GM18499 (cell line): ENCODE measurements around the gene WDR11.

Source experiments
- ATAC-seq: cut with Tn5 transposase; IDR thresholded peaks from one replicate; pipeline ENCODE4 v1.9.1; 2021; ENCODE audit warnings: moderate number of reproducible peaks; ENCODE audit not compliant: insufficient read depth, unreplicated experiment

WDR11 gene

DNA sequence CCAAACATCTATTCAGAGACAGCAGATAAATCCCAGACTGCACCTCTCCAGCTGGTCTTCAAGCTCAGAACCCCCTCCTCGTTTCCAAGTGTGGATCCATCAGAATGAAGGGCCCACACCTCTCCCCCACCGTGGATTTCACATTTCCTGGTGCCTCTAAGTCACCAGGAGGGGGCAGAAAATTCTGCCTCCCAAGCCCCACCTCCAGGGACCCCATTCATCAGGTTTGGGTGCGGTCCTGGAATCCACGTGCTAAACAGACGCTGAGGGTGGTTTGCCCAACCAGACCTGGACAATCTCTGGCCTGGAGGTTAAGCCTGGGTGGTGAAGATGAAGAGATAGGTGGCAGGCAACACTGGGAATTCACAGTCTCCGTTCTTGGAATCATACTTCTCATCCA lies 92.4 kb downstream of the WDR11 start:
- no peak for ATAC-seq

- ATAC-seq: no peak
These were observed 93.5 kb downstream of the WDR11 start for GRCh38 chr10:120944586-120945125.

GRCh38 chr10:120945182-120945581 lies 94.0 kb downstream of the WDR11 start:
- no peak for ATAC-seq

- no peak for ATAC-seq
These were observed 94.7 kb downstream of the WDR11 start for GRCh38 chr10:120945801-120946302.

GRCh38 chr10:120946497-120946896 lies 95.3 kb downstream of the WDR11 start:
- ATAC-seq: no peak

DNA sequence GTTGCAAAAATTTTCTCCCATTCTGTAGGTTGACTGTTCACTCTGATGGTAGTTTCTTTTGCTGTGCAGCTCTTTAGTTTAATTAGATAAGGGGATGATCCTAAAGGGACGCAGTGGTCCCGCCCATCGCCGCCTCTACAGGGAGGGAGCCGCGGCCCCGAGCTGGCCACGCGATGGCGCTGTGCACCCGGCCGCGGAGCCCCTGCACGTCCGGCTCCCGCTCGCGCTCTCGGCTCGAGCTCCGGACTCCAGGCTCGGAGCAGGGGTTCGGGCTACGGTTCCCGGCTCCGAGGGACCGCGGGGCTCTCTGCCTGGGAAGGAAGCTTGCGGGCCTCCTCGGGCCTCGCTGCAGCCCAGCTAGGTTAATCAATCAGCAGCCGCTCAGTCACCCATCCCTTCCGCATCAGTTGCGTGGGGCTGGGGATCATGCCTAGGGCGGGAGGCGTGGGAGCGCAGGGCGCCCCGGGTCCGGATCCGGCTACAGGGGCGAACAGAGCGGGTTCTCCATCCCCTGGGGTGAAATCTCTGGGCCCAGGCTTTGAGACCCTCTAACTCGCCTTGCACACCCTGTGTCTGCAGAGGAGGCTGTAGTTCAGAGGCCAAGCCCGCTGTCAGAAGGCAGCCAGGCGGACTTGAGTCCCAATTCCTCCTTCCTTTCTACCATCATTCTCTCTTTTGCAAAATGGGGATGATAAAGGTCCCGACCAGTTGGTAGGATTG lies 97.9 kb downstream of the WDR11 start:
- ATAC-seq: no peak

- no peak for ATAC-seq
These were observed 98.5 kb downstream of the WDR11 start for GRCh38 chr10:120949609-120950031.

GRCh38 chr10:120950051-120950561 lies 98.9 kb downstream of the WDR11 start:
- ATAC-seq: no peak

GRCh38 chr10:120951288-120951687 lies 100.1 kb downstream of the WDR11 start:
- no peak for ATAC-seq

DNA sequence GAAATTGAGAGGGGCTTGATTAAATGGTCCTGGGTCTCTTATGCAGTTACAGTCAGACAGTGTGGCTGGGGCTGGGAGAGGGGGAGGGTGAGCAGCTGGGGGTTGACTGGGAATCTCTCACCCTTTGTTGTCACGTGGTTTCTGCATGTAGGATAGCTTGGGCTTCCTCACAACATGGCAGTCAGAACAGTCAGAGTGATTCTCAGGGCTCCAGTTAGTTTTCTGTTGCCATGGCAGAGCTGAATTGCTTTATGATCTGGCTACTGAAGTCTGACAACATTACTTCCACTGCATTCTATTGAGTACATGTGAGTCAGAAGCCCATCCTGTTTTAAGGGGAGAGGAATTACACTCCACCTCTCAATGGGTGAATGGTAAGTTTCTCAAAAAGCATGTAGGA lies 102.7 kb downstream of the WDR11 start:
- no peak for ATAC-seq
